Caki2 (cell line): ENCODE data around the gene HOTAIR. TPM values are rescaled to one million over a fixed set of nuclear protein-coding genes. Genes with fewer than 3 reads are reported as not detected.

Experiments used
- DNase-seq: peaks from one replicate; pipeline ENCODE4 v3.0.0-alpha.2; 2015; ENCODE audit warnings: low read depth
- in situ Hi-C: cut with HindIII; loops from 2 replicates; pipeline ENCODE4 v1.10.0; 2016; ENCODE audit warnings: low sequenced_read_pairs, low pct_unique_long_range_greater_than_20kb, mixed read lengths
- total RNA-seq: library from RNA; depleted of rRNA; stranded (reverse); fragments of >200 nt; shearing (Covaris generic); gene quantifications from 2 replicates; pipeline ENCODE4 v1.2.3, GENCODE V29; 2014; ENCODE audit warnings: low replicate concordance

HOTAIR gene
- total RNA-seq, 1 experiment from 2014 or later = not detected

- DNase-seq = no peak
- in situ Hi-C loops = no loop called here
Observed at GRCh38 chr12:53970451-53970850, 4.3 kb downstream of the HOTAIR start.

- DNase-seq = no peak
- in situ Hi-C loops = no loop called here
Observed at GRCh38 chr12:53969588-53970259, 5.0 kb downstream of the HOTAIR start.

GRCh38 chr12:53968214-53969127 lies 6.3 kb downstream of the HOTAIR start:
- DNase-seq = no peak
- in situ Hi-C loops = no loop called here

- in situ Hi-C loops = no loop called here
- DNase-seq = no peak
Observed at GRCh38 chr12:53967421-53967925, 7.3 kb downstream of the HOTAIR start.

GRCh38 chr12:53966385-53967133 lies 8.2 kb downstream of the HOTAIR start:
- DNase-seq = no peak
- in situ Hi-C loops = no loop called here

- DNase-seq = no peak
- in situ Hi-C loops = no loop called here
Observed at GRCh38 chr12:53966085-53966384, 8.7 kb downstream of the HOTAIR start.

GRCh38 chr12:53965281-53966084 lies 9.3 kb downstream of the HOTAIR start:
- DNase-seq = no peak
- in situ Hi-C loops = no loop called here

- DNase-seq = no peak
- in situ Hi-C loops = no loop called here
Observed at GRCh38 chr12:53964315-53964713, 10.4 kb downstream of the HOTAIR start.

- DNase-seq = no peak
- in situ Hi-C loops = no loop called here
Observed at GRCh38 chr12:53963434-53964314, 11.1 kb downstream of the HOTAIR start.

GRCh38 chr12:53963005-53963404 lies 11.7 kb downstream of the HOTAIR start:
- no peak for DNase-seq
- in situ Hi-C loops = no loop called here

GRCh38 chr12:53961025-53961761 lies 13.6 kb downstream of the HOTAIR start:
- in situ Hi-C loops = no loop called here
- DNase-seq = no peak

- in situ Hi-C loops = no loop called here
- DNase-seq = no peak
Observed at GRCh38 chr12:53960187-53961024, 14.3 kb downstream of the HOTAIR start.

- no peak for DNase-seq
- in situ Hi-C loops = no loop called here
Observed at GRCh38 chr12:53959314-53959713, 15.4 kb downstream of the HOTAIR start.

GRCh38 chr12:53958128-53958527 lies 16.6 kb downstream of the HOTAIR start:
- in situ Hi-C loops = no loop called here
- DNase-seq = no peak

- DNase-seq = no peak
- in situ Hi-C loops = no loop called here
Observed at GRCh38 chr12:53956914-53957536, 17.7 kb downstream of the HOTAIR start.
